ENCODE measurements around the gene VPS4A.

VPS4A gene

GRCh38 chr16:69320740-69321073, 9.6 kb downstream of the VPS4A start:
- no peak overlapping the region for H3K27ac ChIP-seq (ENCODE audit: low read length)

GRCh38 chr16:69321080-69321479, 9.9 kb downstream of the VPS4A start:
- Histone ChIP-seq H3K4me3 (ENCODE audit: low read length) (no peak overlapping the region), H3K4me1 (ENCODE audit: control insufficient read depth, low read depth, low read length) (no peaks in the 10 kb centered on the region), H3K27ac (ENCODE audit: low read length) (no peak overlapping the region), H3K9me3 (ENCODE audit: control insufficient read depth, low read depth, low read length) (no peaks in the 10 kb centered on the region), H3K36me3 (ENCODE audit: control insufficient read depth, low read depth, low read length) (peaks cover 78% of the 10 kb centered on the region), H3K27me3 (ENCODE audit: control insufficient read depth, insufficient read depth, low read length) (no peaks in the 10 kb centered on the region), H3K9ac (ENCODE audit: low read length) (no peak overlapping the region)

More at GRCh38 chr16:69320740-69321073, 9.6 kb downstream of the VPS4A start:
- H3K4me3 ChIP-seq (ENCODE audit: low read length): no peak overlapping the region
- no peak overlapping the region for H3K9ac ChIP-seq (ENCODE audit: low read length)
- no peaks in the 10 kb centered on the region for H3K4me1 ChIP-seq (ENCODE audit: control insufficient read depth, low read depth, low read length)
- H3K36me3 ChIP-seq (ENCODE audit: control insufficient read depth, low read depth, low read length): peaks cover 75% of the 10 kb centered on the region
- no peaks in the 10 kb centered on the region for H3K27me3 ChIP-seq (ENCODE audit: control insufficient read depth, insufficient read depth, low read length)
- no peaks in the 10 kb centered on the region for H3K9me3 ChIP-seq (ENCODE audit: control insufficient read depth, low read depth, low read length)

- Histone ChIP-seq H3K9me3 (ENCODE audit: control insufficient read depth, low read depth, low read length) (no peaks in the 10 kb centered on the region), H3K4me1 (ENCODE audit: control insufficient read depth, low read depth, low read length) (no peaks in the 10 kb centered on the region), H3K4me3 (ENCODE audit: low read length) (no peak overlapping the region), H3K36me3 (ENCODE audit: control insufficient read depth, low read depth, low read length) (peaks cover 78% of the 10 kb centered on the region), H3K27ac (ENCODE audit: low read length) (no peak overlapping the region), H3K27me3 (ENCODE audit: control insufficient read depth, insufficient read depth, low read length) (no peaks in the 10 kb centered on the region), H3K9ac (ENCODE audit: low read length) (no peak overlapping the region)
Measured at GRCh38 chr16:69322343-69322742, 11.2 kb downstream of the VPS4A start.

- H3K27ac ChIP-seq (ENCODE audit: low read length): no peak overlapping the region
- H3K36me3 ChIP-seq (ENCODE audit: control insufficient read depth, low read depth, low read length): peaks cover 78% of the 10 kb centered on the region
- H3K4me1 ChIP-seq (ENCODE audit: control insufficient read depth, low read depth, low read length): no peaks in the 10 kb centered on the region
- H3K4me3 ChIP-seq (ENCODE audit: low read length): no peak overlapping the region
- H3K27me3 ChIP-seq (ENCODE audit: control insufficient read depth, insufficient read depth, low read length): no peaks in the 10 kb centered on the region
- no peaks in the 10 kb centered on the region for H3K9me3 ChIP-seq (ENCODE audit: control insufficient read depth, low read depth, low read length)
- no peak overlapping the region for H3K9ac ChIP-seq (ENCODE audit: low read length)
Measured at GRCh38 chr16:69323415-69323814, 12.3 kb downstream of the VPS4A start.

- Histone ChIP-seq H3K9me3 (ENCODE audit: control insufficient read depth, low read depth, low read length) (no peaks in the 10 kb centered on the region), H3K36me3 (ENCODE audit: control insufficient read depth, low read depth, low read length) (peaks cover 76% of the 10 kb centered on the region), H3K9ac (ENCODE audit: low read length) (no peak overlapping the region), H3K27me3 (ENCODE audit: control insufficient read depth, insufficient read depth, low read length) (no peaks in the 10 kb centered on the region), H3K4me3 (ENCODE audit: low read length) (no peak overlapping the region), H3K4me1 (ENCODE audit: control insufficient read depth, low read depth, low read length) (peaks cover 3% of the 10 kb centered on the region), H3K27ac (ENCODE audit: low read length) (no peak overlapping the region)
Measured at GRCh38 chr16:69324013-69324531, 12.9 kb downstream of the VPS4A start.

GRCh38 chr16:69324585-69325253, 13.6 kb downstream of the VPS4A start:
- Histone ChIP-seq H3K27ac (ENCODE audit: low read length) (no peak overlapping the region), H3K27me3 (ENCODE audit: control insufficient read depth, insufficient read depth, low read length) (no peaks in the 10 kb centered on the region), H3K4me1 (ENCODE audit: control insufficient read depth, low read depth, low read length) (peaks cover 7% of the 10 kb centered on the region), H3K9ac (ENCODE audit: low read length) (no peak overlapping the region), H3K9me3 (ENCODE audit: control insufficient read depth, low read depth, low read length) (no peaks in the 10 kb centered on the region), H3K36me3 (ENCODE audit: control insufficient read depth, low read depth, low read length) (peaks cover 70% of the 10 kb centered on the region), H3K4me3 (ENCODE audit: low read length) (no peak overlapping the region)

GRCh38 chr16:69325784-69326171, 14.6 kb downstream of the VPS4A start:
- no peak overlapping the region for H3K9ac ChIP-seq (ENCODE audit: low read length)
- H3K27me3 ChIP-seq (ENCODE audit: control insufficient read depth, insufficient read depth, low read length): no peaks in the 10 kb centered on the region
- H3K4me3 ChIP-seq (ENCODE audit: low read length): no peak overlapping the region
- no peaks in the 10 kb centered on the region for H3K9me3 ChIP-seq (ENCODE audit: control insufficient read depth, low read depth, low read length)
- H3K36me3 ChIP-seq (ENCODE audit: control insufficient read depth, low read depth, low read length): peaks cover 60% of the 10 kb centered on the region
- H3K27ac ChIP-seq (ENCODE audit: low read length): no peak overlapping the region
- H3K4me1 ChIP-seq (ENCODE audit: control insufficient read depth, low read depth, low read length): peaks cover 7% of the 10 kb centered on the region

GRCh38 chr16:69326172-69326873, 15.2 kb downstream of the VPS4A start:
- Histone ChIP-seq H3K9me3 (ENCODE audit: control insufficient read depth, low read depth, low read length) (no peaks in the 10 kb centered on the region), H3K27me3 (ENCODE audit: control insufficient read depth, insufficient read depth, low read length) (no peaks in the 10 kb centered on the region), H3K27ac (ENCODE audit: low read length) (no peak overlapping the region), H3K36me3 (ENCODE audit: control insufficient read depth, low read depth, low read length) (peaks cover 55% of the 10 kb centered on the region), H3K4me1 (ENCODE audit: control insufficient read depth, low read depth, low read length) (peaks cover 7% of the 10 kb centered on the region), H3K9ac (ENCODE audit: low read length) (no peak overlapping the region), H3K4me3 (ENCODE audit: low read length) (no peak overlapping the region)

- Histone ChIP-seq H3K36me3 (ENCODE audit: control insufficient read depth, low read depth, low read length) (peaks cover 48% of the 10 kb centered on the region), H3K4me1 (ENCODE audit: control insufficient read depth, low read depth, low read length) (peaks cover 7% of the 10 kb centered on the region), H3K27me3 (ENCODE audit: control insufficient read depth, insufficient read depth, low read length) (no peaks in the 10 kb centered on the region), H3K9ac (ENCODE audit: low read length) (no peak overlapping the region), H3K9me3 (ENCODE audit: control insufficient read depth, low read depth, low read length) (no peaks in the 10 kb centered on the region), H3K4me3 (ENCODE audit: low read length) (no peak overlapping the region), H3K27ac (ENCODE audit: low read length) (no peak overlapping the region)
Measured at GRCh38 chr16:69327585-69328310, 16.6 kb downstream of the VPS4A start.

- peak overlapping the region; percentile 78 for H3K4me3 ChIP-seq (ENCODE audit: low read length)
- peaks cover 7% of the 10 kb centered on the region for H3K4me1 ChIP-seq (ENCODE audit: control insufficient read depth, low read depth, low read length)
- H3K36me3 ChIP-seq (ENCODE audit: control insufficient read depth, low read depth, low read length): peaks cover 50% of the 10 kb centered on the region
Measured at GRCh38 chr16:69328854-69329316, 17.7 kb downstream of the VPS4A start.

GRCh38 chr16:69329369-69330285, 18.5 kb downstream of the VPS4A start:
- H3K36me3 ChIP-seq (ENCODE audit: control insufficient read depth, low read depth, low read length): peaks cover 50% of the 10 kb centered on the region
- peaks cover 7% of the 10 kb centered on the region for H3K4me1 ChIP-seq (ENCODE audit: control insufficient read depth, low read depth, low read length)
- H3K27ac ChIP-seq (ENCODE audit: low read length): no peak overlapping the region

More at GRCh38 chr16:69328854-69329316, 17.7 kb downstream of the VPS4A start:
- Histone ChIP-seq H3K9me3 (ENCODE audit: control insufficient read depth, low read depth, low read length) (no peaks in the 10 kb centered on the region), H3K27me3 (ENCODE audit: control insufficient read depth, insufficient read depth, low read length) (no peaks in the 10 kb centered on the region), H3K9ac (ENCODE audit: low read length) (no peak overlapping the region), H3K27ac (ENCODE audit: low read length) (no peak overlapping the region)

More at GRCh38 chr16:69329369-69330285, 18.5 kb downstream of the VPS4A start:
- no peaks in the 10 kb centered on the region for H3K9me3 ChIP-seq (ENCODE audit: control insufficient read depth, low read depth, low read length)
- H3K4me3 ChIP-seq (ENCODE audit: low read length): peak overlapping the region; percentile 78
- H3K27me3 ChIP-seq (ENCODE audit: control insufficient read depth, insufficient read depth, low read length): no peaks in the 10 kb centered on the region
- H3K9ac ChIP-seq (ENCODE audit: low read length): peak overlapping the region; percentile 75

Measured in iPS-18a (cell line).